HG03432 (cell line): ENCODE results near the gene IL17RE.
A peak's percentile ranks its signal among the peaks of the same experiment; 100 is the strongest.

Source experiments
- ATAC-seq: cut with Tn5 transposase; IDR thresholded peaks from one replicate; pipeline ENCODE4 v1.9.1; 2021; ENCODE audit warnings: mild to moderate bottlenecking, moderate library complexity; ENCODE audit not compliant: unreplicated experiment

Gene IL17RE

GRCh38 chr3:9903238-9903624 is 583 bp downstream of the IL17RE start:
- ATAC-seq = no peak

- no peak for ATAC-seq
Observed at GRCh38 chr3:9903904-9904303, 1.3 kb downstream of the IL17RE start.

- ATAC-seq = no peak
Observed at GRCh38 chr3:9906480-9906879, 3.8 kb downstream of the IL17RE start.

- no peak for ATAC-seq
Observed at GRCh38 chr3:9908286-9908685, 5.6 kb downstream of the IL17RE start.

GRCh38 chr3:9909221-9910013 is 6.8 kb downstream of the IL17RE start:
- no peak for ATAC-seq

- no peak for ATAC-seq
Observed at GRCh38 chr3:9911863-9912262, 9.2 kb downstream of the IL17RE start.

- ATAC-seq = no peak
Observed at GRCh38 chr3:9912294-9912935, 9.8 kb downstream of the IL17RE start.

GRCh38 chr3:9913601-9914000 is 11.0 kb downstream of the IL17RE start:
- ATAC-seq = no peak

GRCh38 chr3:9914011-9914410 is 11.4 kb downstream of the IL17RE start:
- no peak for ATAC-seq

- no peak for ATAC-seq
Observed at GRCh38 chr3:9914559-9915253, 12.1 kb downstream of the IL17RE start.

GRCh38 chr3:9915254-9916141 is 12.8 kb downstream of the IL17RE start:
- peak; percentile 55 for ATAC-seq

GRCh38 chr3:9916346-9916733 is 13.7 kb downstream of the IL17RE start:
- no peak for ATAC-seq

- ATAC-seq = no peak
Observed at GRCh38 chr3:9916734-9917680, 14.4 kb downstream of the IL17RE start, which contains the start of gene IL17RC. IL17RC (plus strand) TSS chr3:9917098; CDS start chr3:9917316, 218 bp downstream.

- ATAC-seq = no peak
Observed at GRCh38 chr3:9917820-9918219, 15.2 kb downstream of the IL17RE start.

- no peak for ATAC-seq
Observed at GRCh38 chr3:9918261-9919038, 15.8 kb downstream of the IL17RE start.

- no peak for ATAC-seq
Observed at GRCh38 chr3:9928158-9928557, 25.5 kb downstream of the IL17RE start.

GRCh38 chr3:9930804-9931418 is 28.3 kb downstream of the IL17RE start:
- no peak for ATAC-seq

GRCh38 chr3:9932535-9932842 is 29.8 kb downstream of the IL17RE start:
- ATAC-seq = no peak
